Measurements from ENCODE around the gene SYMPK. TPM values are rescaled to one million over a fixed set of nuclear protein-coding genes. Genes with fewer than 3 reads are reported as not detected.

SYMPK gene
- total RNA-seq, 4 donors from 2014 or later: 32.8 to 76.3 (median 44.1) TPM

- H3K27me3 ChIP-seq: no peaks in the 10 kb centered on the region
- 78% methylated on average over 8 of the region's 8 CpGs for WGBS
- no peaks in the 10 kb centered on the region for H3K9me3 ChIP-seq
- peaks cover 27% of the 10 kb centered on the region for H3K4me1 ChIP-seq
- no peak for DNase-seq (ENCODE audit: low spot score in 2 of 2)
- H3K4me3 ChIP-seq: no peak overlapping the region
- H3K36me3 ChIP-seq: peaks cover 37% of the 10 kb centered on the region
- H3K27ac ChIP-seq: no peak overlapping the region
- TF ChIP-seq POLR2A (IDR thresholded peaks at IDR 0.05) (no peak), EP300 (IDR thresholded peaks at IDR 0.05) (no peak), POLR2AphosphoS5 (IDR thresholded peaks at IDR 0.05) (no peak)
- TF ChIP-seq, protein P1, sequence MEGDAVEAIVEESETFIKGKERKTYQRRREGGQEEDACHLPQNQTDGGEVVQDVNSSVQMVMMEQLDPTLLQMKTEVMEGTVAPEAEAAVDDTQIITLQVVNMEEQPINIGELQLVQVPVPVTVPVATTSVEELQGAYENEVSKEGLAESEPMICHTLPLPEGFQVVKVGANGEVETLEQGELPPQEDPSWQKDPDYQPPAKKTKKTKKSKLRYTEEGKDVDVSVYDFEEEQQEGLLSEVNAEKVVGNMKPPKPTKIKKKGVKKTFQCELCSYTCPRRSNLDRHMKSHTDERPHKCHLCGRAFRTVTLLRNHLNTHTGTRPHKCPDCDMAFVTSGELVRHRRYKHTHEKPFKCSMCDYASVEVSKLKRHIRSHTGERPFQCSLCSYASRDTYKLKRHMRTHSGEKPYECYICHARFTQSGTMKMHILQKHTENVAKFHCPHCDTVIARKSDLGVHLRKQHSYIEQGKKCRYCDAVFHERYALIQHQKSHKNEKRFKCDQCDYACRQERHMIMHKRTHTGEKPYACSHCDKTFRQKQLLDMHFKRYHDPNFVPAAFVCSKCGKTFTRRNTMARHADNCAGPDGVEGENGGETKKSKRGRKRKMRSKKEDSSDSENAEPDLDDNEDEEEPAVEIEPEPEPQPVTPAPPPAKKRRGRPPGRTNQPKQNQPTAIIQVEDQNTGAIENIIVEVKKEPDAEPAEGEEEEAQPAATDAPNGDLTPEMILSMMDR (IDR thresholded peaks at IDR 0.05): no peak
Observed at GRCh38 chr19:45790942-45791341, 72.0 kb downstream of the SYMPK start.

DNA sequence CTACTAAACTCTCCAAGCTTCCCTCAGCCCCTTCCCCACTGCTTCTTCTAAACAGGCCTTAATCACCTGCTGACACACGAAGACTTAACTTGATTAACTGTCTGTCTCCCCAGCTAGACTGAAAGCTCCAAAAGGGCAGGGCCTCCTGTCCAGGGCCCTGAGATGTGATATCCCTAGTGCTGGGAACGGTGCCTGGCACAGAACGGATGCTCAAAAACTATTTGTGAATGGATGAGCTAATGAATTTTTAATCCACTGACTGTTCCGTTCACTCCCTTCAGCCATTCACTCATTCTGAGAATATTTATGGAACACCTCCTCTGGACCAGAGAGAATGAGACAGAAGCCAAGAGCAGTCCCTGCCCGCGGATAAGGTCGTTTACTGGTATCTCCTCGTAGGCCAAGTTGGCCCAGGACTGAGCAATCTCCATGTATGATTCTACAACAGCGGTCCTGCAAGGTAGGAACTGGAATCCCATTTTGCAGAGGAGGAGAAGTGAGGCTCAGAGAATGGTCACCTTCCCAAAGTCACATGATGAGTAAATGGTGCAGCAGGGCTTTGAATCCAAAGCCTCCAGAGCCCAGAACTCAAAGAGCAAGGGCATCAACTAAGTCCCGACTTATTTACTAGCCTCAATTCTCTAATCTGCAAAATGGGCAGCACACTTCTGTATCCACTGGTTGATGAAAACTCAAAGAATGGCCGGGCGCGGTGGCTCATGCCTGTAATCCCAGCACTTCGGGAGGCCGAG lies 73.7 kb downstream of the SYMPK start:
- H3K36me3 ChIP-seq: peaks cover 44% of the 10 kb centered on the region
- 89% methylated on average over 15 of the region's 15 CpGs for WGBS

DNA sequence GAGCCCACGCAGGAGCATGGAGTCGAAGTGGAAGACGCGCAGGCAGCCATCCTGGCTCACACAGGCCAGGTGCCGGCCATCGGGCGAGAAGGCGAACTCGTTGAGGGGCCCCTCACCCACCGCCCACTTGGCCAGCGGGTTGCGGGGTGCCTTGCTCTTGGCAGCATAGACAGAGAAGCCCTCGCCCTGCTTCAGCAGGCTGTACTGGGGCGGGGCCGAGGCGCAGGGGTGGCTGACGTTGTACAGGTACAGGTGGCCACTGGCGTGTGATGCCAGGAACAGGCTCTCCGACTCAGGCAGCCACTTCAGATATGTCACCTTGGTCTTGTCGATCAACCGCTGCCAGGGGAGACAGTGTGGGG lies 76.4 kb downstream of the SYMPK start:
- Histone ChIP-seq H3K4me3 (no peak overlapping the region), H3K4me1 (peaks cover 49% of the 10 kb centered on the region), H3K36me3 (peaks cover 44% of the 10 kb centered on the region), H3K27me3 (no peaks in the 10 kb centered on the region), H3K9me3 (no peaks in the 10 kb centered on the region), H3K27ac (no peak overlapping the region)
- WGBS: 100% methylated on average over 5 of the region's 21 CpGs
- TF ChIP-seq, protein P1 (IDR thresholded peaks at IDR 0.05): no peak
- no peak for TF ChIP-seq EP300 (IDR thresholded peaks at IDR 0.05)
- no peak for TF ChIP-seq POLR2A (IDR thresholded peaks at IDR 0.05)
- no peak for TF ChIP-seq POLR2AphosphoS5 (IDR thresholded peaks at IDR 0.05)
- no peak for DNase-seq (ENCODE audit: low spot score in 2 of 2)

More for the DNA sequence above, 73.7 kb downstream of the SYMPK start:
- Histone ChIP-seq H3K9me3 (no peaks in the 10 kb centered on the region), H3K27me3 (no peaks in the 10 kb centered on the region), H3K4me1 (peaks cover 37% of the 10 kb centered on the region), H3K27ac (no peak overlapping the region), H3K4me3 (no peak overlapping the region)
- no peak for DNase-seq (ENCODE audit: low spot score in 2 of 2)
- TF ChIP-seq EP300 (IDR thresholded peaks at IDR 0.05): no peak

DNA sequence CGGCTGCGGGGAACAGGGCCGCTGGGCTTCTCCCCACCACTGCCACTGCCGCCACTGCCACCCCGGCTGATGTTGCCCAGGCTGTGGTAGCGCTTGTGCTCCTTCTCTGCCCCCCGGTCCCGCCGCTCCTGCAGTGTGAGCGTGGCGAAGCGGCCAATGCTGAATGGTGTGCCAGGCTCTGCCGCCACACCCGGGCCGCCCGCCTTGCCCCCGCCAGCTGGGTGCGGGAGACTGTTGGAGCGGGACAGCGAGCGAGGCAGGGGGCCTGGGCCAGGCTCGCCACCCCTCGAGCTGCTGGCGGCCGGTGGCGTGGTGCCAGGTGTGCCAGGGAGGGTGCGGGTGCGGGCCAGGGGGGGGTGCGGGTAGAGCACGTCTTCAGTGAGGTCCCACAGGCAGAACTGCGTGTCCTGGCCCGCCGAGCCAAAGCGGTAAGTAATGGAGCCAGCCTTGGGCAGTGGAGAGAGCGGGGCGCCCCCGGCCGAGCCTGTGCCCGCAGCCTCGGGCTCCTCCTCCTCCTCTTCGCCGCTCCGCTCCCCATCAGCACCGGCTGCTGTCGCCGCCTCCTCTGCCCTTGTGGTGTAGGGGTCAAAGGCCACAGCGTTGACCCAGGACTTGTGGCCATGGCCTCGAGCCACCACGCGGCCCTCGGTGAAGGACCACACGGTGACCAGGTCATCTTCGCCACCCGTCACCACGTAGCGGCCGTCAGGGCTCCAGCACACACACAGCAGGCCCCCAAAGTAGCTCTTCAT lies 77.0 kb downstream of the SYMPK start:
- H3K36me3 ChIP-seq: peaks cover 44% of the 10 kb centered on the region
- no peak for TF ChIP-seq POLR2A (IDR thresholded peaks at IDR 0.05)
- TF ChIP-seq POLR2AphosphoS5 (IDR thresholded peaks at IDR 0.05): no peak
- TF ChIP-seq, protein P1 (IDR thresholded peaks at IDR 0.05): no peak
- TF ChIP-seq EP300 (IDR thresholded peaks at IDR 0.05): no peak
- no peak overlapping the region for H3K4me3 ChIP-seq
- WGBS: 80% methylated on average over 29 of the region's 57 CpGs
- no peaks in the 10 kb centered on the region for H3K9me3 ChIP-seq
- H3K27ac ChIP-seq: no peak overlapping the region
- H3K4me1 ChIP-seq: peaks cover 49% of the 10 kb centered on the region
- no peak for DNase-seq (ENCODE audit: low spot score in 2 of 2)
- no peaks in the 10 kb centered on the region for H3K27me3 ChIP-seq

DNA sequence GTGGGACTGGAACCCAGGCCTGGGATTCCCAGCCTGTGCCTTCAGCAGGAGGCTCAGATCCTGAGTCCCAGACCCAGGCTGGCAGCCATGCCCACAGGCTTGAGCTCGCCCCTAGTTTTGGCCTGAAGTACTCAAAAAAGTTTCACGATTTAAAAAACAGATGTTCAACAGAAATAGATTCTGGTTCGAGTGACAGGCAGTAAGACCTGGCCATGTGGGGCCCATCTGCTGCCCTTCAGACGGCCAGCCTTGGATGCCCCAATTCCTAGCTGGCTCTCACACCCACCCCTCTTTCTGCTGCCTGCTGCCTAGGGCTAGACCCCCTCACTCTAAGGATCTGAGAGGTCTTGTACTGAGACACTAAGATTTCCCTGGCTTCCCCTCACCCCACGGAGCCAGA lies 77.8 kb downstream of the SYMPK start:
- H3K4me1 ChIP-seq: peaks cover 51% of the 10 kb centered on the region
- no peak for DNase-seq (ENCODE audit: low spot score in 2 of 2)
- H3K27me3 ChIP-seq: no peaks in the 10 kb centered on the region
- H3K36me3 ChIP-seq: peaks cover 44% of the 10 kb centered on the region
- peak overlapping the region; percentile 84 for H3K27ac ChIP-seq
- no peak overlapping the region for H3K4me3 ChIP-seq
- WGBS: 68% methylated on average over 5 of the region's 5 CpGs
- no peaks in the 10 kb centered on the region for H3K9me3 ChIP-seq
- TF ChIP-seq, protein P1 (IDR thresholded peaks at IDR 0.05): no peak
- TF ChIP-seq POLR2AphosphoS5 (IDR thresholded peaks at IDR 0.05) (no peak), POLR2A (IDR thresholded peaks at IDR 0.05) (no peak), EP300 (IDR thresholded peaks at IDR 0.05) (no peak)

Data from suprapubic skin (tissue), 4 donors.